Measurements from ENCODE around the gene SPATA6L. TPM values are rescaled to one million over a fixed set of nuclear protein-coding genes. Genes with fewer than 3 reads are reported as not detected.

SPATA6L gene
- total and polyA plus RNA-seq, 2 experiments from 2014 or later, result 0.65 to 0.69 TPM

- in situ Hi-C loops (cut with MboI), result no loop called here
- H3K9me3 ChIP-seq (ENCODE audit: low read depth), result no peaks in the 10 kb centered on the region
- no peak overlapping the region for H3K4me3 ChIP-seq
- no peaks in the 10 kb centered on the region for H3K79me2 ChIP-seq (ENCODE audit: insufficient read depth)
- no peaks in the 10 kb centered on the region for H4K20me1 ChIP-seq (ENCODE audit: insufficient read depth)
- H3F3A ChIP-seq (ENCODE audit: insufficient read depth), result peaks cover 23% of the 10 kb centered on the region
- H3K27me3 ChIP-seq (replicated peaks; ENCODE audit: insufficient read depth), result no peaks in the 10 kb centered on the region
- peaks cover 22% of the 10 kb centered on the region for H3K4me1 ChIP-seq (ENCODE audit: insufficient read depth)
- DNase-seq, result no peak
- WGBS, 2 experiments (ENCODE audit: low coverage in 1 of 2, low lambda C conversion rate in 2 of 2, missing lambda C conversion rate in 2 of 2), result 64 to 83% methylated on average over 2 of the region's 2 CpGs
- H3K9me2 ChIP-seq (ENCODE audit: insufficient read depth), result no peaks in the 10 kb centered on the region
- H2AFZ ChIP-seq, result no peak overlapping the region
- H3K36me3 ChIP-seq (ENCODE audit: low read depth), result no peaks in the 10 kb centered on the region
- H3K9ac ChIP-seq, result no peak overlapping the region
- no peak overlapping the region for H3K27ac ChIP-seq
- no peak for TF ChIP-seq EZH2 (IDR thresholded peaks at IDR 0.05; ENCODE audit: insufficient read depth, poor library complexity, severe bottlenecking)
- TF ChIP-seq EZH2phosphoT487 (IDR thresholded peaks at IDR 0.05; ENCODE audit: insufficient read depth, low read depth), result no peak
- H3K4me2 ChIP-seq (ENCODE audit: unreplicated experiment), result no peak overlapping the region
Measured at GRCh38 chr9:4668604-4669003, 2.3 kb upstream of the SPATA6L start.

- DNase-seq, result no peak
- Histone ChIP-seq H4K20me1 (ENCODE audit: insufficient read depth) (no peaks in the 10 kb centered on the region), H3K27ac (no peak overlapping the region), H3K36me3 (ENCODE audit: low read depth) (no peaks in the 10 kb centered on the region), H3K4me2 (ENCODE audit: unreplicated experiment) (no peak overlapping the region), H3K4me3 (no peak overlapping the region), H3K27me3 (replicated peaks; ENCODE audit: insufficient read depth) (no peaks in the 10 kb centered on the region), H2AFZ (no peak overlapping the region), H3K9ac (no peak overlapping the region), H3F3A (ENCODE audit: insufficient read depth) (peaks cover 28% of the 10 kb centered on the region), H3K79me2 (ENCODE audit: insufficient read depth) (no peaks in the 10 kb centered on the region), H3K9me3 (ENCODE audit: low read depth) (no peaks in the 10 kb centered on the region), H3K9me2 (ENCODE audit: insufficient read depth) (no peaks in the 10 kb centered on the region), H3K4me1 (ENCODE audit: insufficient read depth) (peaks cover 29% of the 10 kb centered on the region)
- in situ Hi-C loops (cut with MboI), result no loop called here
- no peak for TF ChIP-seq EZH2phosphoT487 (IDR thresholded peaks at IDR 0.05; ENCODE audit: insufficient read depth, low read depth)
- TF ChIP-seq EZH2 (IDR thresholded peaks at IDR 0.05; ENCODE audit: insufficient read depth, poor library complexity, severe bottlenecking), result no peak
- 96 to 100% methylated on average over 1 of the region's 1 CpG for WGBS, 2 experiments (ENCODE audit: low coverage in 1 of 2, low lambda C conversion rate in 2 of 2, missing lambda C conversion rate in 2 of 2)
Measured at GRCh38 chr9:4667681-4668080, 1.4 kb upstream of the SPATA6L start.

GRCh38 chr9:4665357-4665756 is 923 bp downstream of the SPATA6L start:
- 49 to 55% methylated on average over 2 of the region's 2 CpGs for WGBS, 2 experiments (ENCODE audit: low coverage in 1 of 2, low lambda C conversion rate in 2 of 2, missing lambda C conversion rate in 2 of 2)
- peak overlapping the region; percentile 81 for H3K4me2 ChIP-seq (ENCODE audit: unreplicated experiment)
- H3K79me2 ChIP-seq (ENCODE audit: insufficient read depth), result no peaks in the 10 kb centered on the region
- peaks cover 38% of the 10 kb centered on the region for H3F3A ChIP-seq (ENCODE audit: insufficient read depth)
- in situ Hi-C loops (cut with MboI), result no loop called here
- H3K27me3 ChIP-seq (replicated peaks; ENCODE audit: insufficient read depth), result no peaks in the 10 kb centered on the region
- H3K9me3 ChIP-seq (ENCODE audit: low read depth), result no peaks in the 10 kb centered on the region
- peak overlapping the region; percentile 47 for H3K27ac ChIP-seq
- H3K4me1 ChIP-seq (ENCODE audit: insufficient read depth), result peaks cover 39% of the 10 kb centered on the region
- peak overlapping the region; percentile 73 for H3K4me3 ChIP-seq
- no peaks in the 10 kb centered on the region for H4K20me1 ChIP-seq (ENCODE audit: insufficient read depth)
- H3K9me2 ChIP-seq (ENCODE audit: insufficient read depth), result no peaks in the 10 kb centered on the region
- peak overlapping the region; percentile 77 for H3K9ac ChIP-seq
- H2AFZ ChIP-seq, result peak overlapping the region; percentile 90
- TF ChIP-seq EZH2 (IDR thresholded peaks at IDR 0.05; ENCODE audit: insufficient read depth, poor library complexity, severe bottlenecking) (no peak), EZH2phosphoT487 (IDR thresholded peaks at IDR 0.05; ENCODE audit: insufficient read depth, low read depth) (no peak)
- DNase-seq, result peak; percentile 82
- no peaks in the 10 kb centered on the region for H3K36me3 ChIP-seq (ENCODE audit: low read depth)

GRCh38 chr9:4663956-4664355 is 2.3 kb downstream of the SPATA6L start:
- Histone ChIP-seq H3K36me3 (ENCODE audit: low read depth) (no peaks in the 10 kb centered on the region), H3F3A (ENCODE audit: insufficient read depth) (peaks cover 38% of the 10 kb centered on the region), H3K9me2 (ENCODE audit: insufficient read depth) (no peaks in the 10 kb centered on the region), H3K4me2 (ENCODE audit: unreplicated experiment) (peak overlapping the region; percentile 91), H4K20me1 (ENCODE audit: insufficient read depth) (no peaks in the 10 kb centered on the region), H3K27ac (peak overlapping the region; percentile 7; the same call in 1 of the 2 replicates), H3K27me3 (replicated peaks; ENCODE audit: insufficient read depth) (no peaks in the 10 kb centered on the region), H3K4me1 (ENCODE audit: insufficient read depth) (peaks cover 39% of the 10 kb centered on the region), H3K9ac (no peak overlapping the region), H3K9me3 (ENCODE audit: low read depth) (no peaks in the 10 kb centered on the region), H3K79me2 (ENCODE audit: insufficient read depth) (no peaks in the 10 kb centered on the region), H3K4me3 (peak overlapping the region; percentile 87; the same call in 1 of the 2 replicates), H2AFZ (no peak overlapping the region)
- 79 to 80% methylated on average over 3 of the region's 3 CpGs for WGBS, 2 experiments (ENCODE audit: low coverage in 1 of 2, low lambda C conversion rate in 2 of 2, missing lambda C conversion rate in 2 of 2)
- in situ Hi-C loops (cut with MboI), result no loop called here
- TF ChIP-seq EZH2 (IDR thresholded peaks at IDR 0.05; ENCODE audit: insufficient read depth, poor library complexity, severe bottlenecking) (no peak), EZH2phosphoT487 (IDR thresholded peaks at IDR 0.05; ENCODE audit: insufficient read depth, low read depth) (no peak)
- DNase-seq, result no peak
